T-cell (primary cell): ENCODE measurements around the gene TGFBI. TPM values are rescaled to one million over a fixed set of nuclear protein-coding genes. Genes with fewer than 3 reads are reported as not detected.

Source experiments
- ATAC-seq, 4 experiments: fragments of 200-7000 bp in 3 of 4; fragments of 150-1000 bp in 1 of 4; cut with Tn5 transposase; replicated peaks in 1 of 4; 1 replicate in 3 of 4; 2 replicates in 1 of 4; pipeline ENCODE4 v1.10.0; 2021; ENCODE audit warnings: moderate library complexity in 3 of 4, mild to moderate bottlenecking in 2 of 4, moderate number of reproducible peaks in 1 of 4
- CTCF ChIA-PET, 2 donors: fragments of 300-600 bp; sonication (Branson Sonifier 250); formaldehyde crosslinking; loops; one replicate each; lab custom pipeline; 2022; ENCODE audit warnings: antibody characterized with exemption in 2 of 2; lab: Charles Lee
- POLR2A ChIA-PET, 2 donors: fragments of 300-600 bp; sonication (Branson Sonifier 250); formaldehyde crosslinking; loops; one replicate each; lab custom pipeline; 2022; ENCODE audit warnings: antibody characterized with exemption in 2 of 2; lab: Charles Lee
- DNase-seq, 35 experiments: peaks; one replicate each; pipeline versions ENCODE4 v3.0.0 to v3.0.0-alpha.2; 2013 to 2023
- H3K27ac ChIP-seq: one replicate; pipeline ENCODE4 v1.5.1; 2013; ENCODE audit warnings: low read length
- H3K27me3 ChIP-seq, 2 experiments: replicated peaks in 1 of 2; 1 replicate in 1 of 2; 2 replicates in 1 of 2; pipeline versions ENCODE4 v1.6.1 to v1.7.0; 2013; ENCODE audit warnings: low read length in 1 of 2, mixed read lengths in 1 of 2; ENCODE audit not compliant: control insufficient read depth in 2 of 2, insufficient read depth in 2 of 2; ENCODE audit errors: extremely low read depth in 1 of 2
- H3K36me3 ChIP-seq, 2 donors: 1 replicate in 1 of 2; 2 replicates in 1 of 2; pipeline versions ENCODE4 v1.6.1 to v1.7.0; 2013; ENCODE audit warnings: low read length in 1 of 2; ENCODE audit not compliant: control insufficient read depth in 2 of 2, insufficient read depth in 1 of 2; ENCODE audit errors: extremely low read depth in 1 of 2
- H3K4me1 ChIP-seq, 2 experiments: 1 replicate in 1 of 2; 2 replicates in 1 of 2; pipeline versions ENCODE4 v1.6.1 to v1.7.0; 2013; ENCODE audit warnings: low read length in 2 of 2, mixed read lengths in 1 of 2; ENCODE audit not compliant: insufficient read depth in 2 of 2, control insufficient read depth in 1 of 2; ENCODE audit errors: extremely low read depth in 1 of 2
- H3K4me3 ChIP-seq, 2 donors: 1 replicate in 1 of 2; 2 replicates in 1 of 2; pipeline versions ENCODE4 v1.5.1 to v1.7.0; 2013; ENCODE audit warnings: mild to moderate bottlenecking in 2 of 2, low read length in 1 of 2, moderate library complexity in 1 of 2; ENCODE audit not compliant: control insufficient read depth in 1 of 2; ENCODE audit errors: extremely low read depth in 1 of 2
- H3K9me3 ChIP-seq: 2 replicates; pipeline ENCODE4 v1.7.0; 2013
- H3K27ac Mint-ChIP-seq, 2 donors: one replicate each; pipeline ENCODE4 v1.8.0; 2020 to 2021; ENCODE audit warnings: mild to moderate bottlenecking in 2 of 2, mixed read lengths in 2 of 2
- H3K27me3 Mint-ChIP-seq, 2 donors: one replicate each; pipeline ENCODE4 v1.8.0; 2021 to 2022; ENCODE audit warnings: mixed read lengths in 2 of 2
- H3K36me3 Mint-ChIP-seq: one replicate; pipeline ENCODE4 v1.8.0; 2021; ENCODE audit warnings: mixed read lengths
- H3K4me1 Mint-ChIP-seq, 3 donors: one replicate each; pipeline ENCODE4 v1.8.0; 2020 to 2022; ENCODE audit warnings: mixed read lengths in 3 of 3, mild to moderate bottlenecking in 1 of 3
- H3K4me3 Mint-ChIP-seq, 3 donors: one replicate each; pipeline ENCODE4 v1.8.0; 2020 to 2022; ENCODE audit warnings: mild to moderate bottlenecking in 3 of 3, mixed read lengths in 3 of 3, moderate library complexity in 3 of 3
- H3K9me3 Mint-ChIP-seq, 3 donors: one replicate each; pipeline ENCODE4 v1.8.0; 2020 to 2022; ENCODE audit warnings: mixed read lengths in 3 of 3
- WGBS: methylation state at CpG from one replicate; pipeline ENCODE4 v1.1.5; 2013; ENCODE audit warnings: missing lambda C conversion rate; ENCODE audit not compliant: insufficient coverage; 5-methylcytosine and 5-hydroxymethylcytosine counted together
- total RNA-seq, 35 experiments: library from RNA in 6 of 35; stranded (reverse) in 6 of 35; fragments of 120-200 nt in 1 of 35; gene quantifications; one replicate each; pipeline versions ENCODE4 v1.2.1 to v1.2.4 and lab custom pipeline; 2013 to 2026

TGFBI gene
- 1 to 10 TPM; 1.9 to 5.1 (median 2.9) TPM for total RNA-seq
- total RNA-seq (2013) = 6.3 TPM
- total RNA-seq (lab: John Stamatoyannopoulos, UW) = 0.12 to 37.4 (median 5.0) reads per million in 29 experiments

- ChIA-PET POLR2A (interaction anchor here in 1 of 2 donors (0.6 kb wide), 1 partner anchor 1815 kb away, joined by 3 read pairs; no protein-coding TSS in a partner anchor), CTCF (no interaction called here)
- no peaks in the 10 kb centered on the region for H3K9me3 ChIP-seq
- H3K4me1 ChIP-seq = peaks cover 0 to 14% of the 10 kb centered on the region in 2 experiments
- H3K27ac ChIP-seq = no peak within 1 kb of the TSS
- no peaks in the 10 kb centered on the region for H3K36me3 ChIP-seq
- H3K27me3 Mint-ChIP-seq = peaks cover 18 to 32% of the 10 kb centered on the region in 2 donors
- peaks cover 5 to 31% of the 10 kb centered on the region in 2 experiments for H3K27me3 ChIP-seq
- ATAC-seq = peak; percentile 54 to 73 (median 64)
- H3K4me1 Mint-ChIP-seq = peaks cover 0 to 10% (median 3%) of the 10 kb centered on the region in 3 donors
- peak within 1 kb of the TSS in 1 of 2 donors; percentile 27 for H3K4me3 ChIP-seq
- no peaks in the 10 kb centered on the region for H3K36me3 Mint-ChIP-seq
- H3K4me3 Mint-ChIP-seq = no peak within 1 kb of the TSS
- H3K9me3 Mint-ChIP-seq = no peaks in the 10 kb centered on the region
- H3K27ac Mint-ChIP-seq = no peak within 1 kb of the TSS
- peak in 15 of 35 experiments; percentile 9 to 37 (median 18) for DNase-seq
- 20% methylated on average over 62 of the region's 68 CpGs for WGBS
Observed at GRCh38 chr5:136028782-136029742, at the start of gene TGFBI. Gene TGFBI, plus strand, starts transcription at chr5:136028988. Its CDS starts 68 bp downstream, at chr5:136029056.

GRCh38 chr5:135978993-135979392 is 49.8 kb upstream of the TGFBI start:
- no peak overlapping the region for H3K27ac Mint-ChIP-seq
- Histone ChIP-seq H3K36me3 (no peaks in the 10 kb centered on the region), H3K4me1 (peaks cover 0 to 4% of the 10 kb centered on the region in 2 experiments), H3K27me3 (peaks cover 15 to 17% of the 10 kb centered on the region in 2 experiments), H3K27ac (no peak overlapping the region), H3K9me3 (no peaks in the 10 kb centered on the region), H3K4me3 (no peak overlapping the region)
- no CpG with 5 or more reads among the region's 2 CpGs for WGBS
- CTCF ChIA-PET = no interaction called here
- no peaks in the 10 kb centered on the region for H3K36me3 Mint-ChIP-seq
- H3K4me3 Mint-ChIP-seq = no peak overlapping the region
- H3K4me1 Mint-ChIP-seq = no peaks in the 10 kb centered on the region
- POLR2A ChIA-PET = no interaction called here
- ATAC-seq (no peak), DNase-seq (no peak)
- H3K27me3 Mint-ChIP-seq = peaks cover 35 to 37% of the 10 kb centered on the region in 2 donors
- peaks cover 0 to 3% (median 0%) of the 10 kb centered on the region in 3 donors for H3K9me3 Mint-ChIP-seq

- no peaks in the 10 kb centered on the region for H3K4me1 Mint-ChIP-seq
- H3K27me3 Mint-ChIP-seq = peaks cover 31 to 33% of the 10 kb centered on the region in 2 donors
- WGBS = 100% methylated on average over 1 of the region's 1 CpG
- DNase-seq (no peak), ATAC-seq (no peak)
- no peak overlapping the region for H3K4me3 Mint-ChIP-seq
- no peak overlapping the region for H3K27ac Mint-ChIP-seq
- Histone ChIP-seq H3K9me3 (no peaks in the 10 kb centered on the region), H3K4me3 (no peak overlapping the region), H3K36me3 (no peaks in the 10 kb centered on the region), H3K27ac (no peak overlapping the region), H3K27me3 (peaks cover 15 to 17% of the 10 kb centered on the region in 2 experiments), H3K4me1 (peaks cover 0 to 4% of the 10 kb centered on the region in 2 experiments)
- POLR2A ChIA-PET = no interaction called here
- CTCF ChIA-PET = no interaction called here
- peaks cover 0 to 3% (median 0%) of the 10 kb centered on the region in 3 donors for H3K9me3 Mint-ChIP-seq
- H3K36me3 Mint-ChIP-seq = no peaks in the 10 kb centered on the region
Observed at GRCh38 chr5:135979510-135979909, 49.3 kb upstream of the TGFBI start.

- ChIA-PET CTCF (interaction anchor here in 1 of 2 donors (0.6 kb wide), 1 partner anchor 1762 kb away, joined by 3 read pairs; no protein-coding TSS in a partner anchor), POLR2A (no interaction called here)
- ATAC-seq = no peak
- no peaks in the 10 kb centered on the region for H3K36me3 ChIP-seq
- no peaks in the 10 kb centered on the region for H3K4me1 Mint-ChIP-seq
- H3K36me3 Mint-ChIP-seq = no peaks in the 10 kb centered on the region
- WGBS = no CpG with 5 or more reads among the region's 1 CpG
- peaks cover 0 to 3% (median 0%) of the 10 kb centered on the region in 3 donors for H3K9me3 Mint-ChIP-seq
- H3K9me3 ChIP-seq = no peaks in the 10 kb centered on the region
- peaks cover 0 to 4% of the 10 kb centered on the region in 2 experiments for H3K4me1 ChIP-seq
- peaks cover 22 to 23% of the 10 kb centered on the region in 2 donors for H3K27me3 Mint-ChIP-seq
- DNase-seq = no peak
- H3K27ac Mint-ChIP-seq = no peak overlapping the region
- H3K27ac ChIP-seq = no peak overlapping the region
- no peak overlapping the region for H3K4me3 ChIP-seq
- H3K27me3 ChIP-seq = peaks cover 14 to 15% of the 10 kb centered on the region in 2 experiments
- no peak overlapping the region for H3K4me3 Mint-ChIP-seq
Observed at GRCh38 chr5:135980620-135981019, 48.2 kb upstream of the TGFBI start.

- no peak for DNase-seq
- H3K27ac Mint-ChIP-seq = no peak overlapping the region
- Histone ChIP-seq H3K4me1 (no peaks in the 10 kb centered on the region), H3K27me3 (peaks cover 0 to 11% of the 10 kb centered on the region in 2 experiments), H3K9me3 (no peaks in the 10 kb centered on the region), H3K4me3 (no peak overlapping the region), H3K27ac (no peak overlapping the region), H3K36me3 (no peaks in the 10 kb centered on the region)
- ChIA-PET POLR2A (no interaction called here), CTCF (no interaction called here)
- no peak overlapping the region for H3K4me3 Mint-ChIP-seq
- no peaks in the 10 kb centered on the region for H3K4me1 Mint-ChIP-seq
- peaks cover 15 to 32% of the 10 kb centered on the region in 2 donors for H3K27me3 Mint-ChIP-seq
- H3K36me3 Mint-ChIP-seq = no peaks in the 10 kb centered on the region
- WGBS = no CpG with 5 or more reads among the region's 1 CpG
- peaks cover 0 to 3% (median 0%) of the 10 kb centered on the region in 3 donors for H3K9me3 Mint-ChIP-seq
- ATAC-seq = no peak
Observed at GRCh38 chr5:135985951-135986350, 42.8 kb upstream of the TGFBI start.

- ChIA-PET POLR2A (interaction anchor here in 1 of 2 donors (0.6 kb wide), 1 partner anchor 41 kb away, joined by 3 read pairs; no protein-coding TSS in a partner anchor), CTCF (no interaction called here)
- no peak overlapping the region for H3K4me3 Mint-ChIP-seq
- no peaks in the 10 kb centered on the region for H3K4me1 Mint-ChIP-seq
- Histone ChIP-seq H3K36me3 (no peaks in the 10 kb centered on the region), H3K4me1 (no peaks in the 10 kb centered on the region), H3K27me3 (peaks cover 0 to 11% of the 10 kb centered on the region in 2 experiments), H3K27ac (no peak overlapping the region), H3K4me3 (no peak overlapping the region), H3K9me3 (no peaks in the 10 kb centered on the region)
- DNase-seq = no peak
- peaks cover 0 to 3% (median 0%) of the 10 kb centered on the region in 3 donors for H3K9me3 Mint-ChIP-seq
- no peaks in the 10 kb centered on the region for H3K36me3 Mint-ChIP-seq
- H3K27me3 Mint-ChIP-seq = peaks cover 15 to 32% of the 10 kb centered on the region in 2 donors
- 80% methylated on average over 1 of the region's 3 CpGs for WGBS
- no peak overlapping the region for H3K27ac Mint-ChIP-seq
- ATAC-seq = no peak
Observed at GRCh38 chr5:135986401-135986800, 42.4 kb upstream of the TGFBI start.
